Measurements from ENCODE around the gene DAB2.

- TF ChIP-seq, protein P1, sequence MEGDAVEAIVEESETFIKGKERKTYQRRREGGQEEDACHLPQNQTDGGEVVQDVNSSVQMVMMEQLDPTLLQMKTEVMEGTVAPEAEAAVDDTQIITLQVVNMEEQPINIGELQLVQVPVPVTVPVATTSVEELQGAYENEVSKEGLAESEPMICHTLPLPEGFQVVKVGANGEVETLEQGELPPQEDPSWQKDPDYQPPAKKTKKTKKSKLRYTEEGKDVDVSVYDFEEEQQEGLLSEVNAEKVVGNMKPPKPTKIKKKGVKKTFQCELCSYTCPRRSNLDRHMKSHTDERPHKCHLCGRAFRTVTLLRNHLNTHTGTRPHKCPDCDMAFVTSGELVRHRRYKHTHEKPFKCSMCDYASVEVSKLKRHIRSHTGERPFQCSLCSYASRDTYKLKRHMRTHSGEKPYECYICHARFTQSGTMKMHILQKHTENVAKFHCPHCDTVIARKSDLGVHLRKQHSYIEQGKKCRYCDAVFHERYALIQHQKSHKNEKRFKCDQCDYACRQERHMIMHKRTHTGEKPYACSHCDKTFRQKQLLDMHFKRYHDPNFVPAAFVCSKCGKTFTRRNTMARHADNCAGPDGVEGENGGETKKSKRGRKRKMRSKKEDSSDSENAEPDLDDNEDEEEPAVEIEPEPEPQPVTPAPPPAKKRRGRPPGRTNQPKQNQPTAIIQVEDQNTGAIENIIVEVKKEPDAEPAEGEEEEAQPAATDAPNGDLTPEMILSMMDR (IDR thresholded peaks at IDR 0.05) = no peak
- no peak for TF ChIP-seq EP300 (IDR thresholded peaks at IDR 0.05)
These were observed 46.0 kb upstream of the DAB2 start for GRCh38 chr5:39470811-39471210.

Measured in upper lobe of left lung (tissue), 4 donors.